Esophagus squamous epithelium (tissue), 5 donors: ENCODE data around the gene TOX3. TPM values are rescaled to one million over a fixed set of nuclear protein-coding genes. Genes with fewer than 3 reads are reported as not detected.

Source experiments
- DNase-seq: peaks from one replicate; lab custom pipeline; 2025; lab: John Stamatoyannopoulos, UW
- H3K27ac ChIP-seq, 4 donors: fragments of 200-600 bp; sonication (generic); one replicate each; pipeline ENCODE4 v1.5.1; 2016 to 2019; ENCODE audit warnings: mild to moderate bottlenecking in 1 of 4
- H3K27me3 ChIP-seq, 4 donors: fragments of 200-600 bp; sonication (generic); 1 replicate in 3 of 4; 2 replicates in 1 of 4; pipeline versions ENCODE4 v1.5.1 to v1.6.0; 2017 to 2021; ENCODE audit warnings: antibody characterized with exemption in 1 of 4
- H3K36me3 ChIP-seq, 3 donors: fragments of 200-600 bp; sonication (generic); one replicate each; pipeline ENCODE4 v1.5.1; 2016 to 2019
- H3K4me1 ChIP-seq, 3 donors: fragments of 200-600 bp; sonication (generic); one replicate each; pipeline ENCODE4 v1.5.1; 2017 to 2019
- H3K4me3 ChIP-seq, 4 donors: fragments of 200-600 bp; sonication (generic); 1 replicate in 3 of 4; 2 replicates in 1 of 4; pipeline ENCODE4 v1.5.1; 2016 to 2019; ENCODE audit warnings: mild to moderate bottlenecking in 2 of 4, moderate library complexity in 1 of 4
- H3K9me3 ChIP-seq, 3 donors: fragments of 200-600 bp; sonication (generic); one replicate each; pipeline ENCODE4 v1.5.1; 2016 to 2019
- POLR2A ChIP-seq, 4 donors: fragments of 450-650 bp; IDR thresholded peaks; one replicate each; pipeline ENCODE4 v1.6.1; 2017; ENCODE audit warnings: antibody characterized with exemption in 4 of 4, mild to moderate bottlenecking in 4 of 4, moderate library complexity in 3 of 4
- WGBS, 2 donors: methylation state at CpG; one replicate each; pipeline ENCODE4 v1.1.5; 2018; 5-methylcytosine and 5-hydroxymethylcytosine counted together
- intact Hi-C: fragments of 100-400 bp; cut with DNase I; formaldehyde crosslinking; loops from one replicate; pipeline ENCODE4 v1.15.0; 2022
- total RNA-seq, 4 donors: library from RNA; depleted of rRNA; stranded (reverse); fragments of >200 nt; gene quantifications; one replicate each; pipeline ENCODE4 v1.1.0, GENCODE V29; 2016
- TF ChIP-seq, protein P1 (sequence below), 6 experiments: fragments of 450-650 bp in 4 of 6; fragments of 200-600 bp in 2 of 6; sonication (generic) in 2 of 6; IDR thresholded peaks; one replicate each; pipeline ENCODE4 v1.5.1; 2016 to 2019; ENCODE audit warnings: antibody characterized with exemption in 6 of 6, mild to moderate bottlenecking in 4 of 6, moderate library complexity in 4 of 6
- donor health status: DM: yes; HTN: yes; CAD: no.

TOX3 gene
- total RNA-seq, 4 donors from 2014 or later: 0.09 to 1.1 (median 0.11) TPM; not detected in 1

DNA sequence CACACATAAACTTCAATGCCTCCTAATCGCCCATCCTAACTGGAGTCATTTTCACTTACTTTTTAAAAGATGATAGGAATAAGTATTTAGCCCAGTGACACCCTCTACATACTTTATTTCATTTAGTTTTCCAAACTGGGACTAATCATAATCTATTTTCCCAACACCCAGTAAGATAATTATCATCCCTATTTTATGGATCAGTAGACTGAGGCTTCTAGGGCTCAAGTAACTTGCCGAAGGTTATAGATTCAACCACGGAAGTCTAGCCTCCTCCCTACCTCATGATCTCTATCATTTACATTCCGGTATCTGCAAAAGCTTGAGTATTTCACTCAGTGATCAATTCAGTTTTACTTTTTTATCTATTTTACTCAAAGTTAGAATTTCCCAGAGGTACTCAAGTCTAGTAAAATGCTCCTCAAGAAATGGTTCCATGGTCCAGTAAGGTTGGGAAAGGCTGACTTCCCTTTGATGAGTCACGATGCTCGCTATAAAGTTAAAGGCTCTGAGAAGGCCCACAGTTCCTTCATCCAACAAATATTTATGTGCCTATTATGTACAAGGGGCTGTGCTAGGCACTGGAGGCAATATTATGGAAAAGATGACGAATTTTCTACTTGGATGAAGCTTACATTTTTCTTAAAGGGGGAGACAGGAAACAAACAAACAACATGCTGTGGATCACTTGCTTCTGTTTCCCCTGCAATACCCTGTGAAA lies 75.1 kb downstream of the TOX3 start:
- Histone ChIP-seq H3K27me3 (no peaks in the 10 kb centered on the region), H3K27ac (no peak overlapping the region), H3K9me3 (no peaks in the 10 kb centered on the region), H3K4me1 (no peaks in the 10 kb centered on the region), H3K36me3 (no peaks in the 10 kb centered on the region), H3K4me3 (no peak overlapping the region)
- intact Hi-C loops: no loop called here
- WGBS, 2 donors: 76 to 79% methylated on average over 7 of the region's 7 CpGs
- DNase-seq: no peak
- no peak for TF ChIP-seq POLR2A (IDR thresholded peaks at IDR 0.05)
- TF ChIP-seq, protein P1, sequence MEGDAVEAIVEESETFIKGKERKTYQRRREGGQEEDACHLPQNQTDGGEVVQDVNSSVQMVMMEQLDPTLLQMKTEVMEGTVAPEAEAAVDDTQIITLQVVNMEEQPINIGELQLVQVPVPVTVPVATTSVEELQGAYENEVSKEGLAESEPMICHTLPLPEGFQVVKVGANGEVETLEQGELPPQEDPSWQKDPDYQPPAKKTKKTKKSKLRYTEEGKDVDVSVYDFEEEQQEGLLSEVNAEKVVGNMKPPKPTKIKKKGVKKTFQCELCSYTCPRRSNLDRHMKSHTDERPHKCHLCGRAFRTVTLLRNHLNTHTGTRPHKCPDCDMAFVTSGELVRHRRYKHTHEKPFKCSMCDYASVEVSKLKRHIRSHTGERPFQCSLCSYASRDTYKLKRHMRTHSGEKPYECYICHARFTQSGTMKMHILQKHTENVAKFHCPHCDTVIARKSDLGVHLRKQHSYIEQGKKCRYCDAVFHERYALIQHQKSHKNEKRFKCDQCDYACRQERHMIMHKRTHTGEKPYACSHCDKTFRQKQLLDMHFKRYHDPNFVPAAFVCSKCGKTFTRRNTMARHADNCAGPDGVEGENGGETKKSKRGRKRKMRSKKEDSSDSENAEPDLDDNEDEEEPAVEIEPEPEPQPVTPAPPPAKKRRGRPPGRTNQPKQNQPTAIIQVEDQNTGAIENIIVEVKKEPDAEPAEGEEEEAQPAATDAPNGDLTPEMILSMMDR (IDR thresholded peaks at IDR 0.05): no peak

DNA sequence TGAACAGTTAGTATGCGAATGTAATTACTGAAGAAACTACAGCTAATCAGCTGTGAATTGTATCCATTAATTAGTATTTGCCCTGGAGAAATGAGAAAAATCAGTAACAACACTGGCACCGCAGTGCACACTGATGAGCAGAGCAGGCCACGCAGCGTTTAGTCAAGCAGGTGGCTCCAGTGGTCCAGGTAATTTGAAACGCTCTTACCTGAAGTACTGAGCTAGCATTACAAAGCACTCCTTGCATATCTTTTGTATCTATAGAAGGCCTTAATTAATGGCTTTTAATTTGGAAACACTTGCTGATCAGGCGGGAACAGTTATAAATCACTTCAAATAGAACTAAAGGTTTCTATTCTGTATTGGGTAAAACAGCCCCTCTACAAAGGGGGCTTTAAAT lies 76.4 kb downstream of the TOX3 start:
- no peak for TF ChIP-seq POLR2A (IDR thresholded peaks at IDR 0.05)
- TF ChIP-seq, protein P1 (IDR thresholded peaks at IDR 0.05): no peak
- DNase-seq: no peak
- Histone ChIP-seq H3K27ac (no peak overlapping the region), H3K36me3 (no peaks in the 10 kb centered on the region), H3K4me1 (no peaks in the 10 kb centered on the region), H3K9me3 (no peaks in the 10 kb centered on the region), H3K4me3 (no peak overlapping the region), H3K27me3 (no peaks in the 10 kb centered on the region)
- intact Hi-C loops: no loop called here
- WGBS, 2 donors: 84 to 88% methylated on average over 6 of the region's 6 CpGs

DNA sequence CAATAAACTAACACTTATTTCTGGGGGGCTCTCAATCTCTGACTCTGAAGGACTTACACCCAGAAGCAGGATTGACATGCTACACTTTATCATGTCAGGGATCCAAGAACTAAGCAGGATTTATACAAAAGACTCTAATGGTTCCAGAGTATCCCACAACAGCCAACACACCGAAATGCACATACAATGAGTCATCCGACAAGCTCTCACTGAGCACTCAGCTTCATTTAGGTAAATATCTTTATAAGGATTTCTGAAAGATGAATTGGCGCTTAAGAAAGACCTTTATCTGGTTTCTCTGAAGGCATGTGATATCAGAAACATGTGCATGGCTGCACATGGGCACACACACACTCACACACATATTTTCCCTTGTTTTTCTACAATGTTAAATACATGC lies 77.2 kb downstream of the TOX3 start:
- intact Hi-C loops: no loop called here
- no peak for DNase-seq
- WGBS, 2 donors: 45 to 50% methylated on average over 3 of the region's 3 CpGs
- Histone ChIP-seq H3K27me3 (no peaks in the 10 kb centered on the region), H3K27ac (no peak overlapping the region), H3K36me3 (no peaks in the 10 kb centered on the region), H3K9me3 (no peaks in the 10 kb centered on the region), H3K4me1 (no peaks in the 10 kb centered on the region), H3K4me3 (no peak overlapping the region)
- TF ChIP-seq, protein P1 (IDR thresholded peaks at IDR 0.05): no peak
- TF ChIP-seq POLR2A (IDR thresholded peaks at IDR 0.05): no peak

DNA sequence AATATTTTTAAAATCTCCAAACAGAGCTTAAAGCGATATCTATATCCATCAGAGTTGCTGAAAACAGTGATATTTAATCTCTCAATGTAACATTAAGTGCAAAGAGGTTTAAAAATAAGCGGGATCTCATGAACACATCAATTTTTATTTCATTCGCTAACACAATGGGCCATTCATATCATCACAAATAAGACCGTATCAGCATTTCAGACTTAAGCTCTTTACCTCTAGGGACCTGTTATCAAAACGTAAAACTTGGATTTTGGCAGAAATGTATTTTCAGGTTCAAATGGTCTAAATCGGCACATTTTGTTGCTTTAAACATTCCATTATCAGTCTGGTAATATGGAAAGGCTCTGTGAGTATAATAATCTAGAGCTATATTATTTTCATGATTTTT lies 77.9 kb downstream of the TOX3 start:
- TF ChIP-seq, protein P1 (IDR thresholded peaks at IDR 0.05): no peak
- TF ChIP-seq POLR2A (IDR thresholded peaks at IDR 0.05): no peak

DNA sequence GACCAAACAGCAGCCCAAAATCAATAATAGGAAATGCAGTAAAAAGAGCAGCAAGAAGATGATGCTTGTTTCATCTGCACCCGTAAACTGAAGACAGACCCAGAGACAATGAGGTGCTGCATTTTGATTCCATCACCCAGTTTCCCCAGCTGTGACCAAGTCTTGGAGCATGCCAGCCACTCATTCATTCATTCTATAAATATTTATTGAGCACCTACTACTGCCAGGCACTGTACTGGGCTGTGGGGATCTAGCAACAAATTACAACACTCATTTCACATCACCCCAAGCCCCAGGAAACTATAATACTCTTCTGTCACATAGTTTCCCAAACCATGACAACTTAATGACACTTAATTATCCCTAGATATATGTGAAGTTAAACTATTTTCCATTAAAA lies 79.2 kb downstream of the TOX3 start:
- WGBS, 2 donors: 100% methylated on average over 1 of the region's 1 CpG
- Histone ChIP-seq H3K27me3 (no peaks in the 10 kb centered on the region), H3K4me1 (no peaks in the 10 kb centered on the region), H3K27ac (no peak overlapping the region), H3K9me3 (no peaks in the 10 kb centered on the region), H3K36me3 (no peaks in the 10 kb centered on the region), H3K4me3 (no peak overlapping the region)
- intact Hi-C loops: no loop called here
- TF ChIP-seq, protein P1 (IDR thresholded peaks at IDR 0.05): no peak
- no peak for DNase-seq

More for the DNA sequence above, 77.9 kb downstream of the TOX3 start:
- intact Hi-C loops: no loop called here
- no peak for DNase-seq
- Histone ChIP-seq H3K4me1 (no peaks in the 10 kb centered on the region), H3K27ac (no peak overlapping the region), H3K36me3 (no peaks in the 10 kb centered on the region), H3K9me3 (no peaks in the 10 kb centered on the region), H3K4me3 (no peak overlapping the region), H3K27me3 (no peaks in the 10 kb centered on the region)
- 85 to 86% methylated on average over 6 of the region's 6 CpGs for WGBS, 2 donors
